Hepatocyte (in vitro differentiated cells): ENCODE data around the gene DNAI2.

Experiments used
- CTCF ChIP-seq: fragments of 200-600 bp; sonication (generic); IDR thresholded peaks from 2 replicates; pipeline ENCODE4 v1.5.1; 2016; ENCODE audit warnings: antibody characterized with exemption, mild to moderate bottlenecking; ENCODE audit not compliant: poor library complexity
- EZH2 ChIP-seq: fragments of 200-600 bp; sonication (generic); IDR thresholded peaks from 2 replicates; pipeline ENCODE4 v1.6.1; 2016; ENCODE audit warnings: antibody characterized with exemption, mild to moderate bottlenecking, borderline replicate concordance
- EZH2phosphoT487 ChIP-seq: fragments of 200-600 bp; sonication (generic); IDR thresholded peaks from one replicate; pipeline ENCODE4 v1.6.1; 2018; ENCODE audit warnings: antibody characterized with exemption, mild to moderate bottlenecking, low read depth, moderate library complexity; ENCODE audit not compliant: unreplicated experiment, severe bottlenecking

- TF ChIP-seq CTCF (no peak), EZH2 (no peak), EZH2phosphoT487 (no peak)
These were observed 21.9 kb downstream of the DNAI2 start for GRCh38 chr17:74295625-74296547.
